HepG2 (cell line): ENCODE results near the gene MAP2K2. TPM values are rescaled to one million over a fixed set of nuclear protein-coding genes. Genes with fewer than 3 reads are reported as not detected.
A peak's percentile ranks its signal among the peaks of the same experiment; 100 is the strongest.

Experiments
- ATAC-seq: fragments of 200-7000 bp; cut with Tn5 transposase; 3 replicates; pipeline ENCODE4 v1.9.1; 2020; ENCODE audit warnings: mild to moderate bottlenecking, moderate library complexity
- BruUV-seq: library from RNA; stranded (reverse); fragments of 400-500 nt; replicated peaks from 2 replicates; lab custom pipeline; 2021; lab: Mats Ljungman, UMichigan
- CTCF ChIA-PET: fragments of 300-600 bp; formaldehyde crosslinking; extraction: SDS; loops from one replicate; lab custom pipeline; 2021; ENCODE audit warnings: low total read pairs, inconsistent platforms, low intra/inter-chr PET ratio; lab: Yijun Ruan, JAX
- POLR2A ChIA-PET: fragments of 350-600 bp; sonication (Branson Sonifier 250); formaldehyde crosslinking; loops from one replicate; lab custom pipeline; 2020; ENCODE audit warnings: antibody characterized with exemption, inconsistent platforms; lab: Yijun Ruan, JAX
- DNase-seq: peaks from one replicate; pipeline ENCODE4 v3.0.0-alpha.2; 2015; ENCODE audit warnings: low spot score
- FAIRE-seq: peaks from 3 replicates; lab custom pipeline; 2011; peaks lifted over from hg19 to GRCh38; lab: Jason Lieb, UNC
- H2AFZ ChIP-seq: one replicate; pipeline ENCODE4 v1.6.1; 2011; ENCODE audit warnings: low read length, inconsistent platforms
- H3K27ac ChIP-seq: fragments of 300-600 bp; 3 replicates; pipeline ENCODE4 v1.8.0; 2011; ENCODE audit warnings: mixed run types, mild to moderate bottlenecking, mixed read lengths, low read length, inconsistent platforms; ENCODE audit not compliant: insufficient read depth; ENCODE audit errors: extremely low read length
- H3K27me3 ChIP-seq, 2 experiments: fragments of 200-600 bp in 1 of 2; 2 replicates in 1 of 2; 3 replicates in 1 of 2; pipeline versions ENCODE4 v1.6.0 to v1.8.0; 2011; ENCODE audit warnings: low read length in 2 of 2, mild to moderate bottlenecking in 2 of 2, moderate library complexity in 2 of 2, inconsistent platforms in 1 of 2; ENCODE audit not compliant: insufficient read depth in 2 of 2, control insufficient read depth in 1 of 2
- H3K36me3 ChIP-seq, 2 experiments: fragments of 200-600 bp in 1 of 2; replicated peaks in 1 of 2; 2 replicates in 1 of 2; 3 replicates in 1 of 2; pipeline versions ENCODE4 v1.5.1 to v1.8.0; 2011; ENCODE audit warnings: low read length in 2 of 2, inconsistent platforms in 1 of 2; ENCODE audit not compliant: insufficient read depth in 2 of 2, control insufficient read depth in 1 of 2
- H3K4me1 ChIP-seq: 2 replicates; pipeline ENCODE4 v1.5.1; 2012; ENCODE audit warnings: low read length, inconsistent platforms; ENCODE audit not compliant: insufficient read depth
- H3K4me2 ChIP-seq: 2 replicates; pipeline ENCODE4 v1.6.0; 2011; ENCODE audit warnings: low read depth, low read length, inconsistent platforms
- H3K4me3 ChIP-seq, 3 experiments: fragments of 200-600 bp in 1 of 3; sonication (generic), shearing (Covaris generic) in 1 of 3; replicated peaks in 1 of 3; 2 replicates each; pipeline ENCODE4 v1.5.1; 2011 to 2016; ENCODE audit warnings: low read length in 3 of 3, inconsistent platforms in 2 of 3, low read depth in 2 of 3, mild to moderate bottlenecking in 2 of 3, control low read depth in 1 of 3, mixed read lengths in 1 of 3; ENCODE audit not compliant: insufficient read depth in 1 of 3
- H3K79me2 ChIP-seq: one replicate; pipeline ENCODE4 v1.6.1; 2011; ENCODE audit warnings: low read length, inconsistent platforms; ENCODE audit not compliant: insufficient read depth
- H3K9ac ChIP-seq: 2 replicates; pipeline ENCODE4 v1.6.0; 2011; ENCODE audit warnings: mild to moderate bottlenecking, low read depth, low read length, inconsistent platforms; ENCODE audit not compliant: insufficient read depth
- H3K9me3 ChIP-seq: 2 replicates; pipeline ENCODE4 v1.5.1; 2012; ENCODE audit warnings: mild to moderate bottlenecking, low read length
- H4K20me1 ChIP-seq: 2 replicates; pipeline ENCODE4 v1.6.0; 2011; ENCODE audit warnings: inconsistent platforms, mild to moderate bottlenecking, low read length, moderate library complexity; ENCODE audit not compliant: insufficient read depth
- RBFOX2 ChIP-seq: fragments of 200-400 bp; formaldehyde crosslinking; IDR thresholded peaks from 2 replicates; pipeline ENCODE4 v1.6.1; 2017; ENCODE audit warnings: low read depth, mild to moderate bottlenecking, low read length
- ZNF20 ChIP-seq: sonication (generic); formaldehyde crosslinking; IDR thresholded peaks from 2 replicates; pipeline ENCODE4 v1.4.0; 2020; ENCODE audit warnings: mild to moderate bottlenecking, moderate library complexity, missing genetic modification reagents
- ZNF83 ChIP-seq: sonication (generic); formaldehyde crosslinking; IDR thresholded peaks from 2 replicates; pipeline ENCODE4 v1.4.0; 2020; ENCODE audit warnings: missing genetic modification reagents, mild to moderate bottlenecking, borderline replicate concordance
- WGBS: methylation state at CpG from one replicate; pipeline ENCODE4 v1.1.6; 2017; ENCODE audit warnings: low lambda C conversion rate; 5-methylcytosine and 5-hydroxymethylcytosine counted together
- in situ Hi-C: cut with HindIII; loops from 2 replicates; pipeline ENCODE4 v1.10.0; 2017; ENCODE audit warnings: low pct_unique_long_range_greater_than_20kb; ENCODE audit not compliant: extremely low pct_ligation_motif_present
- intact Hi-C: fragments of 100-400 bp; cut with micrococcal nuclease; formaldehyde crosslinking; loops from one replicate; pipeline ENCODE4 v1.10.0; 2022; ENCODE audit not compliant: unreplicated experiment
- polyA plus RNA-seq, 8 experiments: library from polyadenylated mRNA; depleted of rRNA in 3 of 8; stranded (reverse) in 7 of 8; unstranded in 1 of 8; fragments of >200 nt; fragmentation: Illumina TruSeq in 4 of 8; extraction: Trizol in 4 of 8; gene quantifications; 2 replicates each; pipeline versions ENCODE4 v1.2.1 to v1.2.3, GENCODE V29; 2011 to 2016; ENCODE audit warnings: low read depth in 4 of 8, missing spikeins in 1 of 8, mixed read lengths in 1 of 8; ENCODE audit not compliant: insufficient read depth in 1 of 8
- total RNA-seq, 5 experiments: library from RNA; depleted of rRNA; stranded (reverse); fragments of >200 nt; fragmentation: Illumina TruSeq; extraction: Trizol; gene quantifications; 2 replicates each; pipeline ENCODE4 v1.2.3, GENCODE V29; 2016; ENCODE audit warnings: low read depth in 1 of 5
- TF ChIP-seq, protein P1 (sequence below): sonication (generic); formaldehyde crosslinking; IDR thresholded peaks from 2 replicates; pipeline ENCODE4 v1.5.0; 2020; ENCODE audit warnings: mild to moderate bottlenecking, missing genetic modification reagents, moderate library complexity

Gene MAP2K2
- total and polyA plus RNA-seq, 2 of the 13 experiments (the other 11 are each of a cell fraction or from before 2014, with no cell fraction given): 70.3 to 80.9 TPM

- no peak for TF ChIP-seq ZNF83
Observed at GRCh38 chr19:4113398-4114088, 10.4 kb downstream of the MAP2K2 start (continued).

DNA sequence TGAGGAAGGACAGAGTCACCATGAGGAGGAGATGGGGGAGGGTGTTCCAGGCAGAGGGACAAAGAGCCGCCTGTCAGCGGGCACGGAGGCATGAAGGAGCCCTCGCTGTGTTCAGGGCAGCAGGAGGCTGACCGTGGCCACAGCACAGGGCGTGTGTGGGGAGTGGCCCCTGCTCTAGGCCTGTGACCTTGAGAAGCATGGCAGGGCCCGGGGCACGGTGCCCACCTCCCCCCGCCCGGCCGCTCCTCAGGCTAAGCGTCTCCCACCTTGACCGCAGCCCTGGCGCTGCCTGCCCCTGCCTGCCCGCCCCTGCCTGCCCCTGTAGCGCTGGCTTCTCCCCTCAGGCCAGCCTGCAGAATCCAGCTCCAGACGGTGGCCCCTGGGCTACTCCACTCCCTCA is 11.6 kb downstream of the MAP2K2 start:
- POLR2A ChIA-PET: no interaction called here

More for the DNA sequence above, 11.6 kb downstream of the MAP2K2 start:
- intact Hi-C loops (no loop called here), in situ Hi-C loops (no loop called here)
- DNase-seq (no peak), FAIRE-seq (no peak), ATAC-seq (no peak)
- H3K36me3 ChIP-seq: peaks cover 21 to 70% of the 10 kb centered on the region in 2 experiments; a peak in 4 of 5 replicates
- H2AFZ ChIP-seq: no peak overlapping the region
- no peaks in the 10 kb centered on the region for H3K27me3 ChIP-seq
- CTCF ChIA-PET: no interaction called here
- H3K4me2 ChIP-seq: no peak overlapping the region
- H3K9ac ChIP-seq: no peak overlapping the region
- H3K9me3 ChIP-seq: no peaks in the 10 kb centered on the region
- H3K4me1 ChIP-seq: no peaks in the 10 kb centered on the region; the same call in 1 of the 2 replicates
- no TSS peak for BruUV-seq
- H3K4me3 ChIP-seq: no peak overlapping the region
- WGBS: 98% methylated on average over 15 of the region's 17 CpGs
- no peak for TF ChIP-seq ZNF20
- TF ChIP-seq, protein P1, sequence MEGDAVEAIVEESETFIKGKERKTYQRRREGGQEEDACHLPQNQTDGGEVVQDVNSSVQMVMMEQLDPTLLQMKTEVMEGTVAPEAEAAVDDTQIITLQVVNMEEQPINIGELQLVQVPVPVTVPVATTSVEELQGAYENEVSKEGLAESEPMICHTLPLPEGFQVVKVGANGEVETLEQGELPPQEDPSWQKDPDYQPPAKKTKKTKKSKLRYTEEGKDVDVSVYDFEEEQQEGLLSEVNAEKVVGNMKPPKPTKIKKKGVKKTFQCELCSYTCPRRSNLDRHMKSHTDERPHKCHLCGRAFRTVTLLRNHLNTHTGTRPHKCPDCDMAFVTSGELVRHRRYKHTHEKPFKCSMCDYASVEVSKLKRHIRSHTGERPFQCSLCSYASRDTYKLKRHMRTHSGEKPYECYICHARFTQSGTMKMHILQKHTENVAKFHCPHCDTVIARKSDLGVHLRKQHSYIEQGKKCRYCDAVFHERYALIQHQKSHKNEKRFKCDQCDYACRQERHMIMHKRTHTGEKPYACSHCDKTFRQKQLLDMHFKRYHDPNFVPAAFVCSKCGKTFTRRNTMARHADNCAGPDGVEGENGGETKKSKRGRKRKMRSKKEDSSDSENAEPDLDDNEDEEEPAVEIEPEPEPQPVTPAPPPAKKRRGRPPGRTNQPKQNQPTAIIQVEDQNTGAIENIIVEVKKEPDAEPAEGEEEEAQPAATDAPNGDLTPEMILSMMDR: no peak
- peak; percentile 57; the same call in 1 of the 2 replicates for TF ChIP-seq RBFOX2
- no peak overlapping the region for H3K27ac ChIP-seq
- H3K79me2 ChIP-seq: no peaks in the 10 kb centered on the region
- no peaks in the 10 kb centered on the region for H4K20me1 ChIP-seq
